ENCODE measurements around the gene LRMDA.
"Not testable (repeated sequence)": the region's sequence is repeated elsewhere in the genome, so short reads cannot be mapped to it uniquely, and the experiment has no call there.

LRMDA gene

GRCh38 chr10:76555067-76555670, 1123.7 kb downstream of the LRMDA start:
- DNase-seq (ENCODE audit: low read depth): no peak

GRCh38 chr10:76557366-76557765, 1125.9 kb downstream of the LRMDA start:
- no peak for DNase-seq (ENCODE audit: low read depth)

- no peak for DNase-seq (ENCODE audit: low read depth)
Measured at GRCh38 chr10:76558586-76558985, 1127.2 kb downstream of the LRMDA start.

GRCh38 chr10:76558996-76559891, 1127.8 kb downstream of the LRMDA start:
- no peak for DNase-seq (ENCODE audit: low read depth)

- DNase-seq (ENCODE audit: low read depth): no peak
Measured at GRCh38 chr10:76559892-76560220, 1128.4 kb downstream of the LRMDA start.

GRCh38 chr10:76560338-76560737, 1128.9 kb downstream of the LRMDA start:
- no peak for DNase-seq (ENCODE audit: low read depth)

GRCh38 chr10:76563286-76563685, 1131.9 kb downstream of the LRMDA start:
- no peak for DNase-seq (ENCODE audit: low read depth)

GRCh38 chr10:76572021-76572420, 1140.6 kb downstream of the LRMDA start:
- no peak for DNase-seq (ENCODE audit: low read depth)

GRCh38 chr10:76576276-76576962, 1145.0 kb downstream of the LRMDA start:
- no peak for DNase-seq (ENCODE audit: low read depth)

- DNase-seq (ENCODE audit: low read depth): no peak
Measured at GRCh38 chr10:76577455-76577854, 1146.0 kb downstream of the LRMDA start.

- DNase-seq (ENCODE audit: low read depth): no peak
Measured at GRCh38 chr10:76581506-76582256, 1150.3 kb downstream of the LRMDA start.

- DNase-seq (ENCODE audit: low read depth): no peak
Measured at GRCh38 chr10:76582531-76582930, 1151.1 kb downstream of the LRMDA start.

GRCh38 chr10:76583711-76584161, 1152.3 kb downstream of the LRMDA start:
- DNase-seq (ENCODE audit: low read depth): no peak

- DNase-seq (ENCODE audit: low read depth): not testable (repeated sequence)
Measured at GRCh38 chr10:76584466-76584865, 1153.0 kb downstream of the LRMDA start.

Data from activated T-helper 9 cell treated with anti-CD3 and anti-CD28 coated beads, Interleukin-2, amount 50 U/mL, for 16 hours (primary cell).